ENCODE results near the gene MAPK8IP3.

Gene MAPK8IP3

GRCh38 chr16:1812732-1813163 lies 106.8 kb downstream of the MAPK8IP3 start:
- DNase-seq (ENCODE audit: low spot score) = no peak

DNA sequence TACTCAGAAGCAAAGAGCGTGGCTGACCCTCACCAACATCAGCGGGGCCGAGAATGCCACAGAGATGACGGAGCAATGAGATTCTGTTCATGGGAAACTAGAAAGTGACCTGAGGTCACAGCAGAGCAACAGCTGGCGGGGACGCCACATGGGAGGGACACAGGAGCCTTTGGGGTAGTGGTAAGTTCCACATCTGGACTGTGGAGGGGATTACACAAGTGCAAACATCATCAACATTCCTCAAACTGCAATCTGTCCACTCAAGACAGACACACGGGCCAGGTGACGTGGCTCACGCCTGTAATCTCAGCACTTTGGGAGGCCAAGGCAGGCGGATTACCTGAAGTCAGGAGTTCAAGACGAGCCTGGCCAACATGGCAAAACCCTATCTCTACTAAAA lies 109.5 kb downstream of the MAPK8IP3 start:
- no peak for DNase-seq (ENCODE audit: low spot score)

- no peak for DNase-seq (ENCODE audit: low spot score)
Observed at GRCh38 chr16:1816396-1817275, 110.6 kb downstream of the MAPK8IP3 start.

- DNase-seq (ENCODE audit: low spot score) = no peak
Observed at GRCh38 chr16:1817276-1817589, 111.2 kb downstream of the MAPK8IP3 start.

GRCh38 chr16:1817716-1818115 lies 111.7 kb downstream of the MAPK8IP3 start:
- no peak for DNase-seq (ENCODE audit: low spot score)

GRCh38 chr16:1818204-1818872 lies 112.3 kb downstream of the MAPK8IP3 start:
- no peak for DNase-seq (ENCODE audit: low spot score)

- DNase-seq (ENCODE audit: low spot score) = no peak
Observed at GRCh38 chr16:1818873-1819525, 113.0 kb downstream of the MAPK8IP3 start.

DNA sequence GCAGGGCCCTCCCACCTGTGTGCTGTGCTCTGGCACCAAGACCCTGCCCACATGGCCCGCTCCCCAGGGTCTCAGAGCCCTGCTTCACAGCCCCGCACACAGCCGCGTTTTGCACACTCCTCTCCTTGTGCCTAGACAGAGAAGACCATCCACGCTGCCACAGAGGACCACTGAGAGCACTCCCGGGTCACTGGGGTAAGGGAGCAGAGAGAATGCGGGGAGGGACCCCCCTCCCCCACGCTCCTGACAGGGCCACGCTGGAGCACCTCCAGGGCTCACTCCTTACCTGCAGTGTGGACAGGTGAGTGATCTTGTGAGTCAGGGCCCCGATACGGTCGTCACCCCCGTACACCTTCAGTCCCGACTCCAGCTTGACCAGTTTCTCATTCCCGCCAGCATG lies 113.6 kb downstream of the MAPK8IP3 start:
- no peak for DNase-seq (ENCODE audit: low spot score)

Measured in globus pallidus (tissue), 1 donor.